ENCODE results near the gene IQCK.

The IQCK gene

DNA sequence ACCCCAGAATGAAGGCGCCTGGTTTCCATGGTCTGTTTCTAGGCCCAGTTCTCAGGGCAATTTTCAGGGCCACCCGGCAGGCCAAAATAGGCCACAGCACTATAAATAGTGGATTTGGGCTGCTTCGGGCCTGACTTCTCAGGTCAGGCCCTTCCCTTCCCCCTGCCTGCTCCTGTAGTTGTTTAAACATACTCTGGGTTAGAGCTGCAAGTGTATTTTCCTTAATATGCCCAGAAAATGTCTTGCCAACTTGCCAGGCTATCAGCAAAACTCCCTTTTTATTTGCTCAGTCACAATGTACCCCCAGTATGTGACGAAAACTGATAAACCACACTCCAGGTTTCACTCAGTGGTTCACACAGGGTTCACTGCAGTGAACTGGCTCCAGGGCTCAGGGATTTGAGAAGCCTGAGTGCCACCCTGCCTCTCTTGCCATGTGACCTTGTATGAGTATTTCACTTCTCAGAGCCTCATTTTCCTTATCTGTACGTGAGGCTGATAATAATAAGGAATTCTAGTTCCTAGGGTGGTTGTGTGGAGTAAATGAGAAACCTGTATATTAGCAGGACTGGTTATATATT lies 90.1 kb downstream of the IQCK start:
- no peak for DNase-seq

- DNase-seq = no peak
Observed at GRCh38 chr16:19809121-19809635, 91.1 kb downstream of the IQCK start.

- no peak for DNase-seq
Observed at GRCh38 chr16:19809693-19810092, 91.6 kb downstream of the IQCK start.

DNA sequence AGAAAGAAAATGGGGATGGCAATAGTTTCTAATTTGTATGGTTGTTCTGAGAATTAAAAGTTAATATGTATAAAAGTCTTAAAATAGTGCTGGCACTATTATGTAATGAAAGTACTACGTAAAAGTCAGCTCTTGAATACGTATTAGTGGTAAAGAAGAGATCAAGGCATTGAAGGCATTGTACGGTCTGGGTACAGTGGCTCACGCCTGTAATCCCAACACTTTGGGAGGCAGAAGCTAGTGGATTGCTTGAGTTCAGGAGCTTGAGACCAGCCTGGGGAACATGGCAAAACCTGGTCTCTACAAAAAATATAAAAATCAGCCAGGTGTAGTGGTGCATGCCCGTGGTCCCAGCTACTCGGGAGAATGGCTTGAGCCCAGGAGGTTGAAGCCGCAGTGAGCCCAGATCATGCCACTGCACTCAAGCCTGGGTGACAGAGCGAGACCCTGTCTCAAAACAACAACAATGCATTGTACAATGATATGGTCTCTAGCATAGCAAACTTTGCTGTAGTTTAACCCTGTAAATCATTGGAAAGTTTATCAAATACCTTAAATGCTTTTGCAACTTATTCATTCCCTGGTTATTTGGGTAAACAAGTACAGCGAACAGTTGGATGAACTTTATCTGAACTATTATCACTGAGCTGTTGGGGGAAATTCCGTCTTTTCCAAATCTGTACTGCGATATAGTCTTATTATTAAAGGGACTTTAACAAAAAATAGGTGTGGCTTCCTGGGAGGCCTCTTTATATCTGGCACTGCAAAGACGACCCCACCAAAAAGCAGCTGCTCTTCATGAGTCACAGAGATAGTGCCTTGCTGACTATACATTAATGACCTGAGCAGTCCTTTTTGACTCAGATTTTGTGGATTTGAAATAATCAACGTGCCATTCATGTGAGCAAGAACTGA lies 93.0 kb downstream of the IQCK start:
- no peak for DNase-seq

DNA sequence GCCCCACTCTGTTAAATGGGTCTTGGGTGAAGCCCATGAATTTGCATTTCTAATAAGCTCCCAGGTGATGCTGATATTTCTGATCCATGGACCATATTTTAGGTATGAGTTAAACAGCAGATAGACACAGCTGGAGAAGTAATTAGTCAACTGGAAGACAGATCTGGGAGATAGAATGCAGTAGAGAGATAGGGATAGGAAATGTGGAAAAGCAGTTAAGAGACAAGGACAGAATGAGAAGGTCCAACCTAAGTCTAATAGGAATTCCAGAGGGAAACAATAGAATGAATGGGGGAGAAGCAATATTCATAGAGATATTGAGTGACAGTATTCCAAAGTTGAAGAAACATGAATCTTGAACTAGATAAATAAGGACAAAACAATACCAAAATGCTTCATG lies 94.9 kb downstream of the IQCK start:
- DNase-seq = no peak

- no peak for DNase-seq
Observed at GRCh38 chr16:19815418-19815817, 97.3 kb downstream of the IQCK start.

GRCh38 chr16:19817122-19817521 lies 99.1 kb downstream of the IQCK start:
- no peak for DNase-seq

DNA sequence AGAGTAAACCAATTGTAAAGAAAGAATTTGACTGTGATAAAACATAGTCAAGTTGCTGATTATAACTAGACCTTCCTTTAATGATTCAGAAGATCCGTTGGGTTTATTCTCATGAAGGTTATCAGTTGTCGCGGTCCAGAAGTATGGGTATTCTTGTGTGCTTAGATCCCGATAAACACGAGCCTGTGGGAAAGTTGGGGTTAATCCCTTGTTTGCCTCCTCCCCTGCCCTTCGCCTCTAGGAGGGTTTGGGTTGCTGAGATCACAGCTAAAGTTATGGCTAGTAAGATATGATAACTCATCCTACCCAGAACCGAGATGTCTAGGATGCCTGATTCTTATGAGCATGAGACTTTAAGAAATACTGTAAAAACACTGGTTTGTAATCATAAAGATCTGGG lies 99.8 kb downstream of the IQCK start:
- no peak for DNase-seq

DNA sequence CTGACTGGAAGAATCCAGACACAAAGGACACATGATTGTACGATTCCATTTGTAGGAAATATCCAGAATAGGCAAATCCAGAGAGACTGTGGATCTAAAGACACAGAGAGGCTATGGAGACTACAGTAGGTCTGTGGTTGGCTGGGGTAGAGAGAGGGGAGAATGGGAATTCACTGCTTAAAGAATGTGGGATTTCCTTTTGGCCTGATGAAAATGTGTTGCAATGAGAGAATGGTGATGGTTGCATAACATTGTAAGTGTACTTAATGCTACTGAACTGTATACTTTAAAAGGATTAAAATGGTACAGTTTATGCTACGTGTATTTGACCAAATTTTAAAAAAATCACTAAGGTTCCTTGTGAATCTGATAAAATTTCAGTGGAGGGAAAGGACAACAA lies 104.5 kb downstream of the IQCK start:
- no peak for DNase-seq

DNA sequence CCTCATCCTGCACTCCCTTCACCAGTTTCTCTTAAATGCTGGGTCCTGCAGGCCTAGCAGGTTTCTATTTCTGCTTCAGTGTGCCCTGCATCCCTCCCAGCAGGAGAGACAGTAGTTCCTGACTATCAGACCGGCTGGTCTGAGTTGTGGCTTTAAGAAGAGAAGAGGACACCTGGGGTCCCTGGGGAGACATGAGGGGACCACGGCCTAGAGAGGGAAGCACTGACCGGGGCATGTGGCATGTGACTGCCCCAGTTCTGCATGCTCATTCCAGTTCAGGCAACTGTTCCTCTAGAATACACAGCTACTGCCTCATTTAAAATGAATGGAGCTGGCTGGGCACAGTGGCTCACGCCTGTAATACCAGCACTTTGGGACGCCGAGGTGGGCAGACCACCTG lies 105.3 kb downstream of the IQCK start:
- no peak for DNase-seq

DNA sequence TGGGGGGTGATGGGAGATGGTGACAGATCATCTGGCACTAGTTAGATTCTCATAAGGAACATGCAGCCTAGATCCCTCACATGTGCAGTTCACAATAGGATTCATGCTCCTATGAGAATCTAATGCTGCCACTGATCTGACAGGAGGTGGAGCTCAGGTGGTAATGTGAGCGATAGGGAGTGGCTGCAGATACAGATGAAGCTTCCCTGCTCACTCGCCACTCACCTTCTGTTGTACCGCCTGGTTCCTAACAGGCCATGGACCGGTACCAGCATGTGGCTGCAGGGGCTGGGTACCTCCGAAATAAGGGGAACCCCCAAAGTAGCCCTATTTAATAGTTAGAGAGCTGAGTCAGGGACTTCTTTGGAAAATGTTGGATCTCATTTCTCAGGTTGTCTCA lies 106.1 kb downstream of the IQCK start:
- no peak for DNase-seq

DNA sequence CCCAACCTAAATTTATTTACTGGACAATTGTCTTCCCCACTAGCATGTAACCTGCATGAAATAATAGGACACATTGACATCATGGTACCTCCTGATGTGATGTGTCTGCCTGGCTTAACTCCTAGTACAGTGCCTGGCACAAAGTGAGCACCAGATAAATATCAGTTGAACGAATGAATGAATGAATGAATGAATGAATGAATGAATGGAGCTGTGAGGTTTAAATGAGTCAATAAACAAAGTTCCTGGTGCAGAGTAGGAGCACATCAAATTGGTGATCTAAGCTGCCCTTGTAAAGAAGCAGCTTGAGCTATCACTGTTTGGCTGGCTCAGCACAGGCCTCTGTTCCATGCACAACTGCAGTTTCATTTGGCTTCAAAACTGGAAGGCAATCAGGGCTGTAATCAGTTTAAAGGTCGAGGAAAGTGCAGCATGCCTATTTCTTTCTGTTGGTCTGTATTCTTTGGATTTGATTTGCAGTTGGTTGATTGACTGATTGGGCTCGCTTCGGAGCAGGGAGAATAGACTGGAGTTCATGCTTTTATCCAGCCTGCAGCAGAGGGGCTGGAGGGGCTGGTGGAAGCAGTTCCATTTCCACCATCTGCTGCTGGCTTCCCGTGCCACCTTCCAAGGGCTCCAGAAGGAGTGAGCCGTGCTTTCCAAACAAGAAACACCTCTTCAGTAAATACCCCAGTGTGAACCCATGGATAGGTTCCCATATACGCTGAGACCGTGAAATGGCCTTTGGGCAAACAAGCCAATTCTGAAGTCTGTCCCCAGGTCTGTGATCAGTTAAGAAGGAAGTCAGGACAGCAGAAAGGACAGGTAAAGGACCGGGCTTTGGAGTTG lies 112.0 kb downstream of the IQCK start:
- DNase-seq = no peak

GRCh38 chr16:19830902-19831560 lies 113.0 kb downstream of the IQCK start:
- DNase-seq = no peak

- DNase-seq = no peak
Observed at GRCh38 chr16:19831678-19832077, 113.6 kb downstream of the IQCK start.

GRCh38 chr16:19833176-19833575 lies 115.1 kb downstream of the IQCK start:
- DNase-seq = no peak

DNA sequence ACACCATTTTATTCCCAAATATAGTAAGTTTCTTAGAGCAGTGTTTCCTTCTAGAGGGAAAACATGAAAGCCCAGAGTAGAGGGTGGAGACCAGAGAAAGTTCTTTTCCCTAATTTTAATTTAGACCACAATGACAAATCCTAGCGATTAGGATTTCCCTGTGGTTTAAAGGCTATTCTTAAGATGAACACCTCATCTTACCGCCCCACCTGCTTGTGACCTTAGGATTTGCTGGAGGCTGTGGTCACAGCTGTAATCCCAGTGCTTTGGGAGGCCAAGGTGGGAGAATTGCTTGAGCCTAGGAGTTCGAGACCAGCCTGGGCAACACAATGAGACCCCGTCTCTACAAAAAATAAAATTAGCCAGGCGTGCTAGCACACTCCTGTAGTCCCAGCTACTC lies 115.5 kb downstream of the IQCK start:
- no peak for DNase-seq

- no peak for DNase-seq
Observed at GRCh38 chr16:19835196-19835595, 117.1 kb downstream of the IQCK start.

- DNase-seq = no peak
Observed at GRCh38 chr16:19835968-19836421, 117.9 kb downstream of the IQCK start.

GRCh38 chr16:19837331-19837980 lies 119.4 kb downstream of the IQCK start:
- DNase-seq = no peak

GRCh38 chr16:19837984-19838707 lies 120.1 kb downstream of the IQCK start:
- DNase-seq = no peak

GRCh38 chr16:19840524-19841110 lies 122.5 kb downstream of the IQCK start:
- peak; percentile 79 for DNase-seq

Data from NCI-H1694 treated with DMSO at 0.1 percent for 48 hours (cell line).